Measurements from ENCODE around the gene JHY. TPM values are rescaled to one million over a fixed set of nuclear protein-coding genes. Genes with fewer than 3 reads are reported as not detected.

JHY gene
- total and polyA plus RNA-seq, 2 of the 8 experiments (the other 6 are each of a cell fraction or from before 2014, with no cell fraction given): 0.29 to 0.91 TPM

DNA sequence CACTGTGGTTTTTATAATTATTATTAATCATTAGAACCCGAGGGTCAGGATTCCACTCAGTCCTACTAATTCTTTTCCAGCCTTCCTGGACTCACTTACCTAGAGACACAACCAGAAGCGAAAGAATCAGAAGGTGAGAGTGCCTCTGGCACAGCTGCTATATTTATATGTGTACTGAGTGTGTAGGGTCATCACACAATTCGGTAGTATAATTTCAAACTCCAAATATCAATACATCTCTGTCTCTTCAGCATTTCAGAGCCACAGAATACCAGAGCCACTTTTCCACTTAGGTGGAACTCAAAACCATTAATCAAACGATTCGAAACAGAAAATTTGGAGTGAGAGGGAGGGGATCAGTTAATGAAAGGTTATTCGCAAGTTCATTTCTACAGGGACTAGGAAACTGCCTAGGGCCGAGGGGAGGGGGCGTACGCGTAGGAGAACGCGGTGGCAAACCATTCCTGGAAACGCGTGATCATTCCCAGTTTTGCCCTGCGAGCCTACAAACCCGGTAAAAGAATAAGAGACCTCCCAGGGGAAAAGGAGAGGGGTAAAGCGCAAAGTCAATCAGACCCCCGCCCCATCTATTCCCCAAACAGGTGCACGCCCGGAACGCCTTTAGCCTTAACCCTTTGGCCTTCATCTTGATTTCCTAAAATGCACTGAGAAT lies 93.6 kb downstream of the JHY start:
- Histone ChIP-seq H3K27ac (ENCODE audit: low read depth, low read length) (no peak overlapping the region), H2BK120ac (replicated peaks; ENCODE audit: low read depth, low read length) (no peak overlapping the region), H3K27me3 (replicated peaks in 1 of 4; ENCODE audit: control insufficient read depth in 3 of 4, extremely low read depth in 1 of 4, insufficient read depth in 3 of 4, low read length in 3 of 4) (peaks cover 65 to 89% (median 80%) of the 10 kb centered on the region in 4 experiments), H3K14ac (ENCODE audit: insufficient read length) (no peak overlapping the region), H3K9ac (replicated peaks in 1 of 4; ENCODE audit: extremely low read depth in 1 of 4, low read depth in 3 of 4, low read length in 3 of 4) (no peak overlapping the region), H3K56ac (replicated peaks; ENCODE audit: insufficient read length, low read depth, low read length) (no peak overlapping the region), H2BK5ac (ENCODE audit: low read depth, low read length) (no peak overlapping the region), H4K91ac (replicated peaks; ENCODE audit: insufficient read length, low read length) (no peak overlapping the region), H3K18ac (ENCODE audit: extremely low read depth, low read length) (no peak overlapping the region), H3K79me2 (ENCODE audit: control insufficient read depth in 1 of 2, insufficient read depth in 2 of 2, low read length in 2 of 2) (no peaks in the 10 kb centered on the region), H3K4me2 (ENCODE audit: insufficient read depth in 1 of 2, low read depth in 2 of 2, low read length in 2 of 2) (peak overlapping the region; percentile 89 to 96), H2BK20ac (ENCODE audit: low read length) (no peak overlapping the region), H3K36me3 (ENCODE audit: control insufficient read depth in 2 of 4, insufficient read depth in 4 of 4, low read length in 3 of 4) (peaks cover 0 to 8% (median 0%) of the 10 kb centered on the region in 4 experiments; a peak in 3 of 8 replicates), H3K4me3 (ENCODE audit: extremely low read depth in 1 of 4, insufficient read depth in 2 of 4, low read depth in 3 of 4, low read length in 4 of 4) (peak overlapping the region; percentile 45 to 60 (median 56)), H4K8ac (ENCODE audit: extremely low read depth, insufficient read depth, low read length) (no peak overlapping the region), H4K5ac (ENCODE audit: insufficient read length, low read depth, low read length) (no peak overlapping the region), H3K79me1 (ENCODE audit: low read depth, low read length) (no peaks in the 10 kb centered on the region), H3K4me1 (replicated peaks in 1 of 4; ENCODE audit: control insufficient read depth in 3 of 4, insufficient read depth in 4 of 4, low read length in 3 of 4) (peaks cover 0 to 15% (median 8%) of the 10 kb centered on the region in 4 experiments; a peak in 6 of 7 replicates), H2BK15ac (ENCODE audit: low read length) (no peak overlapping the region), H2BK12ac (ENCODE audit: low read depth, low read length) (no peak overlapping the region), H3K9me3 (ENCODE audit: insufficient read depth in 2 of 2, low read depth in 1 of 2, low read length in 1 of 2) (no peaks in the 10 kb centered on the region), H4K20me1 (replicated peaks in 1 of 2; ENCODE audit: control insufficient read depth in 1 of 2, insufficient read depth in 2 of 2, low read length in 2 of 2) (peaks cover 9 to 14% of the 10 kb centered on the region in 2 experiments), H3K23ac (ENCODE audit: insufficient read length) (no peak overlapping the region), H3K23me2 (ENCODE audit: low read depth, low read length) (peaks cover 14% of the 10 kb centered on the region; the same call in 1 of the 2 replicates), H3K4ac (replicated peaks; ENCODE audit: insufficient read length, low read depth, low read length) (no peak overlapping the region), H2AK5ac (ENCODE audit: low read depth, low read length) (no peak overlapping the region), H2AFZ (ENCODE audit: low read length) (peak overlapping the region; percentile 70; the same call in 1 of the 2 replicates)
- 12% methylated on average over 19 of the region's 21 CpGs; no CpG with 5 or more reads in 1 of the 2 experiments for WGBS, 2 experiments (ENCODE audit: extremely low coverage in 1 of 2, insufficient coverage in 1 of 2, insufficient read length in 1 of 2, insufficient replicate concordance in 2 of 2, low coverage in 1 of 2, low lambda C conversion rate in 2 of 2, missing lambda C conversion rate in 1 of 2)
- CTCF ChIA-PET (ENCODE audit: partially characterized antibody): no interaction called here
- DNase-seq (ENCODE audit: low read depth in 1 of 2, low spot score in 2 of 2) (no peak), FAIRE-seq (no peak)
- POLR2A ChIA-PET (ENCODE audit: partially characterized antibody): no interaction called here
- TF ChIP-seq HDAC6 (IDR thresholded peaks at IDR 0.05; ENCODE audit: low read depth, low read length) (no peak), SIRT6 (IDR thresholded peaks at IDR 0.05; ENCODE audit: low read length) (no peak), EZH2 (IDR thresholded peaks at IDR 0.05; ENCODE audit: low read depth, low read length, severe bottlenecking) (peak; percentile 41), TCF12 (IDR thresholded peaks at IDR 0.05; ENCODE audit: low read depth, low read length) (no peak), RBBP5 (IDR thresholded peaks at IDR 0.05; ENCODE audit: borderline replicate concordance, low read depth, low read length) (no peak)

Data from H1 (cell line).